Measurements from ENCODE around the gene TOX3. TPM values are rescaled to one million over a fixed set of nuclear protein-coding genes. Genes with fewer than 3 reads are reported as not detected.
A peak's percentile ranks its signal among the peaks of the same experiment; 100 is the strongest.

TOX3 gene
- total RNA-seq, 1 experiment from 2014 or later, result not detected

DNA sequence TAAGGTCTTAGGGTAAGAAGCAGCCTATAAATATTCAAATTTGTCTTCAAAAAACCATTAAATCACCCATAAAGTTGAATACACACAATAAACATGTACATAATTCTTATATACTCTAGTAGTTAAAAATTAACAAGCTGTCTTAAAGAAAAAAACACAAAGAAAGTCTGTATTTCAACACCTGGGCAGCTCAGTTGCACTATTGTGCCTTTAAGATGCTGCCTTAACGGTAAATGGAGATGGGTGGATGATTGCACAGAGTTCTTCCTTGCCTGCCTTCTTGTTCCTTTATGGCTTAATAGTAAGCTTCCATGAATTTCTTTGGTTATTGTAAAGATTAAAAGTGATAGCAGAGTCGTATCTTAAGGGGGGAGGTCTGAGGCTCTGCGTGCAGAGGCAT, 105.1 kb downstream of the TOX3 start:
- in situ Hi-C loops (cut with HindIII; ENCODE audit: low pct_unique_long_range_greater_than_20kb, low sequenced_read_pairs), result no loop called here

DNA sequence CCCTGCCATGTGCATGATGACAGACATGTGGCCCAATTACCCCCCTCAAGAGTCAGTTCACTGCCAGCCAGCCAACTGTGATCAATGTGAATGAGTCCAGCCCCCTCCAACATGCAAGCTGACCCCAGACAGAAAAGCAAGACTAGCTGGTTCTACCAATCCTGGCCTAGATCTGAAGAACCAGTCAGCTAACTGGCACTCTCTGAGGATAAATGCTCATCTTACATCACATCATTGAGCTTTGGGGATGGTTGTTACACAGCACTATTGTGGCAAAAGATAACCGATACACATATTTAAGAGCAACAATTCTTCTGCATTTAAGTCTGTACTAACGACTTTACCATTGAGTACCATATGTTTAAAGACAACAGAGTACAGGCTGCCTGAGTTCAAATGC, 106.7 kb downstream of the TOX3 start:
- in situ Hi-C loops (cut with HindIII; ENCODE audit: low pct_unique_long_range_greater_than_20kb, low sequenced_read_pairs), result no loop called here
- DNase-seq (ENCODE audit: low read depth, low spot score), result no peak

More for the DNA sequence above, 105.1 kb downstream of the TOX3 start:
- no peak for DNase-seq (ENCODE audit: low read depth, low spot score)

DNA sequence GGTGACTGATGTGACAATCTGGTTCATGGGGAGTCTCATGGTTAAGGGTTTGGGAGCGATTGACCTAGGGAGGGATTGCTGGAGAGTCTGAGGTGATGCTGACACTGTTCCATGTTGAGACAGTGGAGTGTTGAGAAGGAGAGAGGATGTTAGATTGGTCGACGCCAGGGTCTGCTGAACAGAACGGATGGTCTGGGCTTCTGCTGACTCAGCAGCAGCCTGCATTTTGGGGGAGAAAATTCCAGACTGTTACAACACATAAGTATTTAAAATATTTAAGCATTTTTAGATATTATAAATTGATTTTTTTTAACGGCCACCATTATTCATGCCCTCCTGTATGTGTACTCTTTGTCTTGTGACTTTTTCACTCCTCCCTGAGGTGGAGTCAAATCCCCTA, 107.2 kb downstream of the TOX3 start:
- in situ Hi-C loops (cut with HindIII; ENCODE audit: low pct_unique_long_range_greater_than_20kb, low sequenced_read_pairs), result no loop called here
- DNase-seq (ENCODE audit: low read depth, low spot score), result no peak

DNA sequence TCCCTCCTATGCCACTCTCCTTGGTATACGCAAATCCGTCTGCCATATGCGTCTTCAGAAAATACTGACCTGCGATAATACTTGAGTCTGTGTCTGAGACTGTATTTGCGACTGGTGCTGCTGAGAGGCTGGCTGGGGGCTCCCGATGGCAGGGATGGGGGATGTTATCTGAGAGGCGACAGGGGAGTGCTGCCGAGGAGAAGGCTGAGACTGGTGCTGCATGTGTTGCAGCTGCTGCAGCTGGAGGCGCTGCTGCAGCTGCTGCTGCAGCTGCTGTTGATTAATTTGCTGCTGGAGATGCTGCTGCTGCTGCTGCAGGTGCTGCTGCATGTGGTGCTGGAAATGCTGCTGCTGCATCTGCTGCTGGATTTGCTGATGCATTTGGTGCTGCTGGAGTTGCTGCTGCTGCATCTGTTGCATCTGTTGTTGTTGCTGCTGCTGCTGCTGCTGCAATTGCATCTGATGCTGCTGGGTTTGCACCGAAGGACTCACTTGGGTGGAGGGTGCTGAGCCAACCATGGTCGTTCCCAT, 107.7 kb downstream of the TOX3 start:
- in situ Hi-C loops (cut with HindIII; ENCODE audit: low pct_unique_long_range_greater_than_20kb, low sequenced_read_pairs), result no loop called here
- no peak for DNase-seq (ENCODE audit: low read depth, low spot score)

DNA sequence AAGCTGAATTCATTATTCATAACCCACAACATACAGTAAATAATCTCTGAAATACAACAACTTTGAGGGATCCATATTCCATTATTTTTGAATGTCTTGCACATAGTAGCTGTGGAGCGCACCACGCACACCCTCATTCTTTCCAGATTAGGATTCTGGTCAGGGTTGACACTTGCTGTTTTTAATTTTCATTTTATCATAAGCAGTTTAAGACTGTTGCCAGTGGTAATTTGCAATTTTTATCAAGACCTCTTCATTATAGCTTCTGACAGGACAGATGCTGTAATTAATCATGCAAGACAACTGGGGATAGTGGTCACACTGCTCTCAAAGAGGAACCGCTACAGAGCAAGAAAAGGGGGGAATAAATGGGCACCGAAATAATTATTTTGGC, 109.7 kb downstream of the TOX3 start:
- no peak for DNase-seq (ENCODE audit: low read depth, low spot score)
- in situ Hi-C loops (cut with HindIII; ENCODE audit: low pct_unique_long_range_greater_than_20kb, low sequenced_read_pairs), result no loop called here

DNA sequence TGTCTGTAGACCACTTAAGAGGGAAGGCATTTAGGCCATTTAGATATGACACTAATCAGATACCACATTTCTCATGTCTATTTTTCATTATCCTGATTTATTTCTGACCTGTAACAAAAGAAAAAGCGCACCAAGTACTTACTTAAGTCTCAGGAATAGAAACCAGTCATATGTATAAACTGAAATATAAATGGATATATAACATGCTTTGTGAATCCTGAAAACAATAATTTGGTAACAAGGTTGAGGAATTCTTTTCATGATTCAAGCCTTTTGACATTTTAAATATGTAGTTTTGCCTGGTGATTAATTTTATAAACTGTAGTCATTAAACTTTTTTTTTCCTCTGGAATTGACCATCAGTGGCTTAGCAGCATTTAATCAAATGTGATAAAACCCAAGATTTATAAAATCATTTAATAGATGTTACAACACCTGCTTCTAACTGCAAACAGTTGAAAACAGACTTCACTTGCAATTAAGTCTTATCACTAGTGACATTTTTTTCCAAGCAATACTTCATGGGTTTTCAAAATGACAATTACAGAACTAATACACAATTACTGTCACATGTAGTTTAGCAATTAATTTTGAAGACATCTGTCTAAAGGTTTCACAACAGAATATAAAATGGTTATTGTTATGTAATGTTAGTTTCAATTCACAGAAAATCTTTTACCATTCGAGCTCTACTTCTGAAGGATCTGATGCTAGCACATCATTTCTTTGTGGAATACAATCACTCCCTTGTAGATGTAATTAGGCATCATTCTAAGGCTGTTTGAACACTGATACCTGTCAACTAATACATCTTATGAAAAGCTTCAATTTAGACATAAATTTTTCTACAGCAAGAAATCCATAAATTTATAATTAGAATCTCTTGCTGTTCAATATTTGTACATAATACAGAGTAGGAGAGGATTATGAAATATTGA, 110.3 kb downstream of the TOX3 start:
- in situ Hi-C loops (cut with HindIII; ENCODE audit: low pct_unique_long_range_greater_than_20kb, low sequenced_read_pairs), result no loop called here
- DNase-seq (ENCODE audit: low read depth, low spot score), result no peak

DNA sequence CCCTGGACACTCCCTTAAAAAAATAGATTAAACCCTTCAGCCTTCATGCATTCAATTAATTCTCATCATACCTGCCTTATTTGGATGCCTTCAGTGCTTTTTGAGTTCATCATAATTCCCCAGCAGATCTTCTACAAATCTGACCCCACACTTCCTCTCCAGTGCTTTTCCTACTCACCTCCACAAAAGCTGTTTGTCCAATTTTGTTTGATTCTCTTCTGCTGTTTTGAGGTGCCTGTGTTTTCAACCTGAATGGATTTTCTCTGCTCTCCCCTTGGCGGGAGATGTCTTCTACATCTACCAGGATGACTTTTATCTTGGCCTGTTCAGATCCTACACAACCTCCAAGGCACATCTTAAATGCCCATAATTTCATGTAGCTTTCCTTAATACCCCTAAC, 112.7 kb downstream of the TOX3 start:
- DNase-seq (ENCODE audit: low read depth, low spot score), result no peak
- in situ Hi-C loops (cut with HindIII; ENCODE audit: low pct_unique_long_range_greater_than_20kb, low sequenced_read_pairs), result no loop called here

DNA sequence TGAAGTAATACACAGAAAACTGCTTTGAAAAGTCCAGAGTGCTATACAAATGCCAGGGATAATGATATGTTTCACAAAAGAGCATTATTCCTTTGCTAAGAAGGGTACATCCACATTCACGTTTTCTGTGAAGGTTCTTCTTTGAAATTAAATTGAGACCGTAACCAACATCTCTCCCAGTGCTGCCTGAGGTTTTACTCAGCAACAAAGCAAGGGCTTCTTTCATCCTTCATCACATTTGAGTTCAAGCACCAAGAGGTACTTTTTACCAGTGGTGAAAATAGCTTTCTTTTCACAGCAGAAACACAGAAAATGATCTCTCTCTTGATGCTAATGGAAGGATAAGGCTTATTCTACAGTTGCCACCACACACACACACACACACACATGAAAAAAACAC, 113.3 kb downstream of the TOX3 start:
- no peak for DNase-seq (ENCODE audit: low read depth, low spot score)
- in situ Hi-C loops (cut with HindIII; ENCODE audit: low pct_unique_long_range_greater_than_20kb, low sequenced_read_pairs), result no loop called here

DNA sequence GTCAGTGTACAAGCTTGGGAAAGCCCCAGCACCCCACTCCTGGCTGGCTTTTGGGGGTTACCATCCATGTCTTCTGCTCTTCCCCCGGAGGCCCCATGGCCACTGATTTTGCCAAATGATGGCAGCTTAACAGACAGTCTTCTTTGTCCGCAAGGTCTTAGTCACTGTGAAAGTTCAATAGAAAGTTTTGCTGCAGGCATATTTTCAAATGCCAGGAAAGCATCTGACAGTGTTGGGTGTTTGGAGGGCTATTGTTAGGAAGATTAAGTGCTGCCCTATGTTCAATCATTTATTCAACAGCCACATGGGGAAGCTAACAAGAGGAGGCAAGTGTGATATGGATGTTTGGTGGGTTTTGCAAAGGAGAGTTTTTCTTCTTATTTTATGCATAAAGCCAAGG, 122.4 kb downstream of the TOX3 start:
- peak; percentile 34 for DNase-seq (ENCODE audit: low read depth, low spot score)
- in situ Hi-C loops (cut with HindIII; ENCODE audit: low pct_unique_long_range_greater_than_20kb, low sequenced_read_pairs), result no loop called here

DNA sequence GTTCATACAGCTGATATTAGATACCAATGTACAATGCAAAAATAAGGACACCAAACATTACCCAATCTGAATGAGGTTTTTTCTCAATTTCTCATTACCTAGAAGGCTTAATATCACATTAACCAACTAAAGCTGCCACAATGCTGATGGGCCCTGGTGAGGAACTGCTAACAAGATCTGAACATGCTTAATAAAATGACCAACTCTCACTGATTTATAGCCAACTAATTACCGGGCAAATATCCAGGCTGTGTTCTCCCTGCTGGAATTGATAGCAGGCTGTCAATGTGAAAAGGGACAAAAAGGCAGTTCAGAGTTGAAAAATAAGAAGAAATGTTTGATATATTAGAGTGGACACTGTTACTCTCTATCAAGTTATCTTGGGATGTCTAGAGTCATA, 124.6 kb downstream of the TOX3 start:
- in situ Hi-C loops (cut with HindIII; ENCODE audit: low pct_unique_long_range_greater_than_20kb, low sequenced_read_pairs), result no loop called here
- no peak for DNase-seq (ENCODE audit: low read depth, low spot score)

DNA sequence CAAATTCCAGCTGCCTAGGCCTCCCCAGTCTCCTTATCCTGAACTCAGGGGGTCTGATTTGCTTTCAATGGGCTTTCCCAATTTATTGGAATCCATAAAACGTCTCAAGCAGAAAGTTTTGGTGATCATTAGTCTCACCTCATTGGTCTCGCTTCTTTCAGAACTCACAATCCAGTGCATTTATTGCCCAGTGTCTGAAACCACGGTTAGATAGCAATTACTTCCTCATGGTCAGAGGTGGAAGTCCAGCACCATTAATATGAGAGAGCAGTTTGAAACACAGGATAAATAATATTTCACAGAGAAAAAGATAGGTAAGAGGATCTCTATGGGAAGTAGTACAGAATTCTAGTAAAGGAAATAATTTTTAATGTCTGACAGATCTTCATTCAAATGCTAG, 128.7 kb downstream of the TOX3 start:
- DNase-seq (ENCODE audit: low read depth, low spot score), result no peak
- in situ Hi-C loops (cut with HindIII; ENCODE audit: low pct_unique_long_range_greater_than_20kb, low sequenced_read_pairs), result no loop called here

DNA sequence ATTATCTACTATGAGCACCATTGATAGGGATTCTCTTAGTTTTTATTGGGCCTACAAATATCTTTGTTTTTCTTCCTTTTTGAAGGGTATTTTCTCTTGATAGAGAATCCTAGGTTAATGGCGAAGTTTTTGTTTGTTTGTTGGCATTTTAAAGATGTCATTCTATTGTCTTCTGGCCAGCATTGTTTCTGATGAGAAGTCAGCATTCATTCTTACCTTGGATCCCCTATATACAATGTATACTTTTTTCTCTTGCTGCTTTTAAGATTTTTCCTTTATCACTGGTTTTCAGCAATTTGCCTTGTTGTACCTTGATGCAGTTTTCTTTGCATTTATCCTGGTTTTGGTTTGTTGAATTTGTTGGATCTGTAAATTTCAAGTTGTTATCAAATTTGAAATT, 130.1 kb downstream of the TOX3 start:
- no peak for DNase-seq (ENCODE audit: low read depth, low spot score)
- in situ Hi-C loops (cut with HindIII; ENCODE audit: low pct_unique_long_range_greater_than_20kb, low sequenced_read_pairs), result no loop called here

DNA sequence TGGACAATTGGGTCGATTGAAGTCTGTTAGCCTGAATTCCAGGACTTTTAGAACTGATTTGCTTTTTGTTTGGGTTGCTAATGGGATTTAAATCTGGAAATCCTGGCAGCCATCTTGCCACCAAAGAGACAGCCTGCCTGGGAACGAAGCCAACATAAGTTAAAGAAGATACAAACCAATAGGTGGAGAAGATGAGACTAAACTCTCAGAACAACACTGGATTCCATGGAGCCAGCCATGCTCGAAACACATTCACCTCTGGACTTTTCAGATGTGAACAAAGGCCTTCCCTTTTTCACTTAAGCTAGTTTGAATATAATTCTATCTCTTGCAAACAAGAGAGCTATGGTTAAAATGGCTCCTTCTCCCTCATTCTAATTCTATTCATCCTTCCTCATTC, 135.9 kb downstream of the TOX3 start:
- in situ Hi-C loops (cut with HindIII; ENCODE audit: low pct_unique_long_range_greater_than_20kb, low sequenced_read_pairs), result no loop called here
- no peak for DNase-seq (ENCODE audit: low read depth, low spot score)

DNA sequence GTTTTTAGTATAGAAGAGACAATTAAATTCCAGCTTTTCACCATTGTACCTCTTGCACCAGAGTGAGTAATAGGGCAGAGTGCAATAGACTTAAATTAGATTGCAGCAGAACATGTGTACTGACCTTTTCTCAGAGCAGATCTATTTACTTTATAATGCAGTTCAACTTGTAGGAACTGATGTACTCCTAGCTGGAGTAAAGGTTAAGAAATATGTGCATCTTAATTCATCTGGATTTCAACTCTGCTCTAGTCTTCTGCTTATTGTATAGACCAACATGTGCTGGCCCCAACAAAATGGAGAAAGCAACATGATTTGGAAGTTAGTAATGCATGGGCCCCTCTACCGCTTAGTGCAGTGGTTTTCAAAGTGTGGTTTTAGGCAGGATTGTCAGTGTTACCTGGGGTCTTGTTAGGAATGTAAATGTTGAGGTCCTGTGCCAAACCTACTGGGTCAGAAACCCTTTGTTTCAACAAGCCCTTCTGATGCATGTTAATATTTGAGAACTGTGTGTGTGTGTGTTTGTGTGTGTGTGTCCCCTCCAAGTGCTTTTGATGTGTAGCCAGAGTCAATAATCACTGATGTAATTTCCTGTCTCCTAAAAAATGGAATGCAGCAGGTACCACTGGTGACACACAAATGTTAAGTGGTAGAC, 138.6 kb downstream of the TOX3 start:
- in situ Hi-C loops (cut with HindIII; ENCODE audit: low pct_unique_long_range_greater_than_20kb, low sequenced_read_pairs), result no loop called here

DNA sequence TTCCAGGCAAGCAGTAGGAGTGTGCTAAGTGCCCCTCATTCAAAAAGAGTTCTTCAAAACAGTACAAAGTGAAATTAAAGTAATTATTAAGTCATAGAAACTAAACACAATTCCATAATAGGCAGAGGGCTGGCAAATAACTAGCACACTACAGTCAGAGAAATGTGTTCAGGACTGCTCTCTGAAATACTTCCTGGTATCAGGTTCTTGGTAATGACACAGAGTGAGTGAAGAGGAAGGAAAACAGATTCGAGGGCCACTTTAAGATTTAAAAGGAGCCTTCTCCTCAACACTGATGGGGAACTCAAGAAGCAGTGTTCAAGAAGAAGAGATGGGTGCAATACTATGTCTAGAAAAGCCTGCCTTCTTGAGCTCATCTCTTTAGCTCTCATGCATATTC, 139.2 kb downstream of the TOX3 start:
- no peak for DNase-seq (ENCODE audit: low read depth, low spot score)
- in situ Hi-C loops (cut with HindIII; ENCODE audit: low pct_unique_long_range_greater_than_20kb, low sequenced_read_pairs), result no loop called here

More for the DNA sequence above, 138.6 kb downstream of the TOX3 start:
- no peak for DNase-seq (ENCODE audit: low read depth, low spot score)

DNA sequence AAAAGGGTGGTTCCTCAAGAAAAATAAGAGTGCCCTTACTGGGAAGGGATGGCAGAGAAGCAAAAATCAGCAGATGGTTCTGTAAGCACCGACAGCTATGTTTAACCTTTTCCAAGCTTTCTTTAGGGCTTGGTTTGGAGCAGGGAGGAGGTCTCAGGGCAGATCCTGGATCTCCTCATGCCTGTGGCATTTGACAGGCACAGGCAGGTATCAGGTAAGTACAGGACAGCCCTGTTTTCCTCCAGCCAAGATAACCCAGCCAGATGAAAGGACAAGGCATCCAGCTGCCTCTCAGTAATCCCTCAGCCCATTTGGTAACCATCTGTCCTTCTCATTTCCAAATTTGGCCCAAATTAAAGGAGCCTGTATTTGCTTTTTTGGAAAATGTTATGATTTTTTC, 141.5 kb downstream of the TOX3 start:
- in situ Hi-C loops (cut with HindIII; ENCODE audit: low pct_unique_long_range_greater_than_20kb, low sequenced_read_pairs), result no loop called here
- no peak for DNase-seq (ENCODE audit: low read depth, low spot score)

DNA sequence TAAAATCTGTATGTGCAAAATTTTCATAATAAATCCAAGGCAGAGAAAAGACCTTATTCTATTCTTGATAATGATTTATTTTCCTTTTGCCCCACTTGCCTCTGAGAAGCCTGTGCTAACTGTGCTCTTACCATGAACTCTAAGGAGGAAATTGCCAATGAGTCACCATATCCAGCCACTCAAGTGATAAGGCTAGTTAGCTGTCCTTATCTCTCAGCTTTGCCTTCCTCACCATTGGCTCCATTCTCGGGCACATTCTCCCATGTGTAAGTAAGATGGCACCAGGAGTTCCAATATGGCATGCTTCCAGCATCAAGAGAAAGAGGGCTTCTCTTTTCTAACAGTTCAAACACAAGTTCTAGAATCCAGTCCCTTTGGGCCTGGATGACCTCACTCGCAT, 142.4 kb downstream of the TOX3 start:
- no peak for DNase-seq (ENCODE audit: low read depth, low spot score)
- in situ Hi-C loops (cut with HindIII; ENCODE audit: low pct_unique_long_range_greater_than_20kb, low sequenced_read_pairs), result no loop called here

DNA sequence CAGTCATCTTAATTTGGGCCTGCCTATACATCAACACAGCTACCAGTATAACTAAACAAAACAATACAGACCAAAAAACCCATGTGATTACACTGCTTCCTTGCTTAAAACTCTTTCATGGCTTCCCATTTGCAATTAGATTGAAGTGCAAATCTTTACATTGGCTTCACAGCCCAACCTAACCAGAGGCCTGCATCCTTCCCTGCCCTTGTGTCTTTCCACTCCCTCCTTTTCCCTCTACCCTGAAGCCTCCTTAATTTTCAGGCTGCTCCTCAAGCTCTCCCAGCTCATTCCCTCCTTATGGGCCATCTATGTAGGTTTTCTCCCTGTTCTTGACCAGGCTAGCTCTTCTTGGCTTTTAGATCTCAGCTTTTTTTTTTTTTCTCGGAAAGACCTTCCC, 147.8 kb downstream of the TOX3 start:
- in situ Hi-C loops (cut with HindIII; ENCODE audit: low pct_unique_long_range_greater_than_20kb, low sequenced_read_pairs), result no loop called here
- no peak for DNase-seq (ENCODE audit: low read depth, low spot score)

DNA sequence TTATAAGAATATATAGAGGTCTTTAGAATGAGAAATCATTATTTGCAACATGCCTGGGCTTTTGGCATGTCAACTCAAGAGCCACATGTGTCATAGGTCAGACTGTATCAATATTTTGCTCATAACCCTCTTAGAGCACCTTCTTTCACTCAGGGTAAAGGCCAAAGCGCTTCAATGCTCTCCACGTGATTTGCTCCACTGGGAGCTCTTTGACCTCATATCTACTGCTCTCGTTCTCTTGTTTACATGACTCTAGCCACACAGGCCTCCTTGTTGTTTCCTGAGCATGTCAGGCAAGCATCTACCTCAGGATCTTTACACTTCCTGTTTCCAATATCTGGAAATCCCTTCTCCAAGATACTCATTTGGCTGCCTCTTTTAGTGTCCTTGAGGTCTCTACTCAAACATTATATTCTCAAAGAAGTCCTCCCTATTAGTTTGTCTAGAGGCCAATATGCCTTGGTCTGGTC, 148.4 kb downstream of the TOX3 start:
- DNase-seq (ENCODE audit: low read depth, low spot score), result no peak
- in situ Hi-C loops (cut with HindIII; ENCODE audit: low pct_unique_long_range_greater_than_20kb, low sequenced_read_pairs), result no loop called here
